ENCODE data around the gene TNNT3. TPM values are rescaled to one million over a fixed set of nuclear protein-coding genes. Genes with fewer than 3 reads are reported as not detected.

TNNT3 gene
- total RNA-seq, 1 experiment from 2014 or later: not detected

- Mint-ChIP-seq H3K27ac (ENCODE audit: low read depth, unreplicated experiment) (no peak overlapping the region), H3K27me3 (ENCODE audit: insufficient read depth, unreplicated experiment) (no peaks in the 10 kb centered on the region), H3K4me3 (ENCODE audit: unreplicated experiment) (no peak overlapping the region), H3K36me3 (ENCODE audit: insufficient read depth, unreplicated experiment) (no peaks in the 10 kb centered on the region), H3K4me1 (ENCODE audit: insufficient read depth, unreplicated experiment) (no peaks in the 10 kb centered on the region), H3K9me3 (ENCODE audit: unreplicated experiment) (no peaks in the 10 kb centered on the region)
- no TSS peak for BruUV-seq (replicated peaks)
- ChIA-PET POLR2A (no interaction called here), CTCF (interaction anchor here (1.0 kb wide), 1 partner anchor 259 kb away, joined by 3 read pairs; no protein-coding TSS in a partner anchor)
- intact Hi-C loops (cut with micrococcal nuclease): no loop called here
- no peak for TF ChIP-seq CTCF (IDR thresholded peaks at IDR 0.05; ENCODE audit: unreplicated experiment)
- no peak for DNase-seq (ENCODE audit: unreplicated experiment)
These were observed 33.4 kb downstream of the TNNT3 start for GRCh38 chr11:1952806-1953482.

- POLR2A ChIA-PET: no interaction called here
- no peaks in the 10 kb centered on the region for H3K36me3 Mint-ChIP-seq (ENCODE audit: insufficient read depth, unreplicated experiment)
These were observed 34.2 kb downstream of the TNNT3 start for GRCh38 chr11:1953489-1954266.

DNA sequence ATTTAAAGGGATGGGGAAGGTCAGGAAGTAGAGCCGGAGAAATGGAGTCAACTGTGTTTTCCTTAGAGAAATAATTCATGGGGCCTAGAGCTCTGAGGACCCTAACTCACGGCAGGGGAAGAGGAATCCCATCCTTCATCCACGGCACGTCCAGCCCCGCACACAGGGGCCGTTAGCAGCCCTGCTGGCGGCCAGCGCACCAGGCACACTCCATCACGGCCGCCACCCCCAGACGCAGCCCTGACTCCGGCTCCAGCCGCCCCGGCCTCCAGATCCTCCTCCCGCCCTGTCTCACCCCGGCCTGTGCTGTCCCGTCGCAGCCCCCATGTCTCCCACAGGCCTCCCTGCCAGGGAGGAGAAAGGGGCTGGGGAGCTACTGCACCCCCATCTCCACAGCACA is 38.9 kb downstream of the TNNT3 start:
- Mint-ChIP-seq H3K4me3 (ENCODE audit: unreplicated experiment) (no peak overlapping the region), H3K4me1 (ENCODE audit: insufficient read depth, unreplicated experiment) (no peaks in the 10 kb centered on the region), H3K27ac (ENCODE audit: low read depth, unreplicated experiment) (no peak overlapping the region), H3K9me3 (ENCODE audit: unreplicated experiment) (no peaks in the 10 kb centered on the region), H3K36me3 (ENCODE audit: insufficient read depth, unreplicated experiment) (no peaks in the 10 kb centered on the region), H3K27me3 (ENCODE audit: insufficient read depth, unreplicated experiment) (no peaks in the 10 kb centered on the region)
- ChIA-PET CTCF (interaction anchor here (0.6 to 1.1 kb wide), 4 partner anchors 193 to 574 kb away, joined by 3 read pairs; no protein-coding TSS in a partner anchor), POLR2A (interaction anchor here (0.6 kb wide), 1 partner anchor 40 kb away, joined by 3 read pairs; no protein-coding TSS in a partner anchor)
- intact Hi-C loops (cut with micrococcal nuclease): no loop called here
- no TSS peak for BruUV-seq (replicated peaks)
- TF ChIP-seq CTCF (IDR thresholded peaks at IDR 0.05; ENCODE audit: unreplicated experiment): no peak
- no peak for DNase-seq (ENCODE audit: unreplicated experiment)

More at GRCh38 chr11:1953489-1954266, 34.2 kb downstream of the TNNT3 start:
- Mint-ChIP-seq H3K4me1 (ENCODE audit: insufficient read depth, unreplicated experiment) (no peaks in the 10 kb centered on the region), H3K27ac (ENCODE audit: low read depth, unreplicated experiment) (no peak overlapping the region), H3K9me3 (ENCODE audit: unreplicated experiment) (no peaks in the 10 kb centered on the region), H3K27me3 (ENCODE audit: insufficient read depth, unreplicated experiment) (no peaks in the 10 kb centered on the region), H3K4me3 (ENCODE audit: unreplicated experiment) (no peak overlapping the region)
- intact Hi-C loops (cut with micrococcal nuclease): no loop called here
- DNase-seq (ENCODE audit: unreplicated experiment): no peak
- no TSS peak for BruUV-seq (replicated peaks)
- peak; percentile 15 for TF ChIP-seq CTCF (IDR thresholded peaks at IDR 0.05; ENCODE audit: unreplicated experiment)
- CTCF ChIA-PET: interaction anchor here (0.6 to 2.6 kb wide), 6 partner anchors 9 to 259 kb away, joined by 3 to 7 read pairs (median 3); no protein-coding TSS in a partner anchor

- Mint-ChIP-seq H3K4me3 (ENCODE audit: unreplicated experiment) (no peak overlapping the region), H3K36me3 (ENCODE audit: insufficient read depth, unreplicated experiment) (no peaks in the 10 kb centered on the region), H3K27me3 (ENCODE audit: insufficient read depth, unreplicated experiment) (no peaks in the 10 kb centered on the region), H3K9me3 (ENCODE audit: unreplicated experiment) (no peaks in the 10 kb centered on the region), H3K27ac (ENCODE audit: low read depth, unreplicated experiment) (no peak overlapping the region), H3K4me1 (ENCODE audit: insufficient read depth, unreplicated experiment) (no peaks in the 10 kb centered on the region)
- ChIA-PET CTCF (interaction anchor here (0.6 to 1.0 kb wide), 3 partner anchors 77 to 266 kb away, joined by 3 to 4 read pairs (median 3); no protein-coding TSS in a partner anchor), POLR2A (interaction anchor here (0.5 kb wide), 1 partner anchor 460 kb away, joined by 3 read pairs; no protein-coding TSS in a partner anchor)
- TF ChIP-seq CTCF (IDR thresholded peaks at IDR 0.05; ENCODE audit: unreplicated experiment): no peak
- BruUV-seq (replicated peaks): no TSS peak
- intact Hi-C loops (cut with micrococcal nuclease): no loop called here
- no peak for DNase-seq (ENCODE audit: unreplicated experiment)
These were observed 40.3 kb downstream of the TNNT3 start for GRCh38 chr11:1959786-1960185.

Data from MCF 10A (cell line).